Nephron (organoid): ENCODE measurements around the gene XKR8.
"Not testable (repeated sequence)": the region's sequence is repeated elsewhere in the genome, so short reads cannot be mapped to it uniquely, and the experiment has no call there.

Experiments used
- H3K27ac Mint-ChIP-seq, 3 experiments: 2 replicates each; pipeline ENCODE4 v1.8.0; 2020; ENCODE audit warnings: mixed read lengths in 3 of 3, mild to moderate bottlenecking in 2 of 3, moderate library complexity in 1 of 3
- H3K27me3 Mint-ChIP-seq: 2 replicates; pipeline ENCODE4 v1.8.0; 2021; ENCODE audit warnings: low read depth, mild to moderate bottlenecking, moderate library complexity, mixed read lengths
- H3K36me3 Mint-ChIP-seq: 2 replicates; pipeline ENCODE4 v1.8.0; 2020; ENCODE audit warnings: low read depth, mixed read lengths
- H3K4me1 Mint-ChIP-seq: 2 replicates; pipeline ENCODE4 v1.8.0; 2020; ENCODE audit warnings: mixed read lengths
- H3K4me3 Mint-ChIP-seq, 3 experiments: 2 replicates each; pipeline ENCODE4 v1.8.0; 2020; ENCODE audit warnings: mild to moderate bottlenecking in 3 of 3, mixed read lengths in 3 of 3, moderate library complexity in 2 of 3
- H3K9me3 Mint-ChIP-seq: 2 replicates; pipeline ENCODE4 v1.8.0; 2020; ENCODE audit warnings: mixed read lengths
- CTCF ChIP-seq, 3 experiments: fragments of 200-600 bp; sonication (generic); IDR thresholded peaks; one replicate each; pipeline ENCODE4 v1.5.0; 2021; ENCODE audit warnings: antibody characterized with exemption in 3 of 3; ENCODE audit not compliant: unreplicated experiment in 3 of 3

Gene XKR8

DNA sequence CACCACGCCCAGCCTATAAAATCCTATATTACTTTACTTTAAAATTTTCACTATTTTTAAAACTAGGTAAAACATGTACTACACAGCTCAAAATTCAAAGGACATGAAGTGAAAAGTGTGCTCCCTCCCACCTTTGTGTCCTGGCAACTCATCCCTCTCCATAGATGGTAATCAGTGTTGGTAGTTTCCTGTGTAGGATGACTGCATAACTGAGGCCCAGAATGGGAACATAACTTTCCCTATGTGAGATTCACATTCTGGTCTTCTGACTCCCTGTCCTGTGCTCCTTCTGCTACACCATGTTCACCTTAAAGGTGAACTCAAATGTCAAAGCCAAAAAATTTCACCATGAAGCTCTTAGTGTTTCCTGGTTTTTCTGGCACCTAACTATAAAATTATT lies 39.3 kb downstream of the XKR8 start:
- TF ChIP-seq CTCF (IDR thresholded peaks at IDR 0.05; ENCODE audit: unreplicated experiment in 3 of 3) = no peak
- no peaks in the 10 kb centered on the region for H3K4me1 Mint-ChIP-seq

DNA sequence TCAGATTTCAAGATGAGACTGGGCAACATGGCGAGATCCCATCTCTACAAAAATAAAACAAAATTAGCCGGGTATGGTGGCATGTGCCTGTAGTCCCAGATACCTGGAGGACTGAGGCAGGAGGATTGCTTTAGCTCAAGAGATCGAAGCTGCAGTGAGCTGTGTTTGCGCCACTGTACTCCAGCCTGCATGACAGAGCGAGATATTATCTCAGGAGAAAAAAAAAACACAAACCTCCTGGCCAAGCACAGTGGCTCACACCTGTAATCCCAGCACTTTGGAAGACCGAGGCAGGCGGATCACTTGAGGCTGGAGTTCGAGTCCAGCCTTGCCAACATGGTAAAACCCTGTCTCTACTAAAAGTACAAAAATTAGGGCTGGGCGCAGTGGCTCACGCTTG lies 42.8 kb downstream of the XKR8 start:
- Mint-ChIP-seq H3K27me3 (no peaks in the 10 kb centered on the region), H3K4me1 (no peaks in the 10 kb centered on the region), H3K9me3 (no peaks in the 10 kb centered on the region), H3K4me3 (no peak overlapping the region), H3K36me3 (peaks cover 50% of the 10 kb centered on the region), H3K27ac (no peak overlapping the region)
- no peak for TF ChIP-seq CTCF (IDR thresholded peaks at IDR 0.05; ENCODE audit: unreplicated experiment in 3 of 3)

More for the DNA sequence above, 39.3 kb downstream of the XKR8 start:
- H3K4me3 Mint-ChIP-seq = no peak overlapping the region
- no peaks in the 10 kb centered on the region for H3K27me3 Mint-ChIP-seq
- peaks cover 52% of the 10 kb centered on the region for H3K36me3 Mint-ChIP-seq
- H3K9me3 Mint-ChIP-seq = no peaks in the 10 kb centered on the region
- H3K27ac Mint-ChIP-seq = no peak overlapping the region

DNA sequence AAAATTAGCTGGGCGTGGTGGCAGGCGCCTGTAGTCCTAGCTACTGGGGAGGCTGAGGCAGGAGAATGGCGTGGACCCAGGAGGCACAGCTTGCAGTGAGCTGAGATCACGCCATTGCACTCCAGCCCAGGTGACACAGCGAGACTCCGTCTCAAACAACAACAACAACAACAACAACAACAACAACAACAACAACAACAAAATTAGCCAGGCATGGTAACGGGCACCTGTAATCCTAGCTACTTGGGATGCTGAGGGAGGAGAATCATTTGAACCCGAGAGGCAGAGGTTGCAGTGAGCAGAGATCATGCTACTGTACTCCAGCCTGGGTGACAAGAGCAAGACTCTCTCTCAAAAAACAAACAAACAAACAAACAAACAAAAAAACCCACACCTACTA lies 43.3 kb downstream of the XKR8 start:
- H3K4me1 Mint-ChIP-seq, H3K4me3 Mint-ChIP-seq, H3K27ac Mint-ChIP-seq, H3K27me3 Mint-ChIP-seq, H3K9me3 Mint-ChIP-seq: not testable (repeated sequence)
- peaks cover 48% of the 10 kb centered on the region for H3K36me3 Mint-ChIP-seq

DNA sequence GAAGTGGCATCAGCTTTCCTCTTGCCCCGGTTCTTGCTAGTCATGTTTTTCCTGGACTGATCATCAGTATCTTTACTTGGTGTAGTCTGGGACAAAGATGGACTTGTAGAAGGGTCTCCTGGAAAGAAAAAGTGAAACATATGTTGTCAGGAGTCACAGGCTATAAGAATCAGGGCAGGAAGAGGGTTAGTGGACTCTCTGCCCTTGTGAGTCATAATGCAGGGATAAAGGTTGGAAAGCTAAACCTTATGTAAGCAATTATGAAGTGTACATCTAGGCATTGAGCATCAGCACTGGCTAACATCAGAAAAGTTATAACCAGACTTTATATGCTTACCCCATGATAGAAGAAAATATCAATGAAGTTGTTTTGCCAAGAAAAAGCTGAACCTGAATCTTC lies 51.2 kb downstream of the XKR8 start:
- no peaks in the 10 kb centered on the region for H3K4me1 Mint-ChIP-seq
- no peaks in the 10 kb centered on the region for H3K27me3 Mint-ChIP-seq
- H3K9me3 Mint-ChIP-seq = no peaks in the 10 kb centered on the region
- H3K36me3 Mint-ChIP-seq = peaks cover 51% of the 10 kb centered on the region
- TF ChIP-seq CTCF (IDR thresholded peaks at IDR 0.05; ENCODE audit: unreplicated experiment in 3 of 3) = no peak
- no peak overlapping the region for H3K4me3 Mint-ChIP-seq
- H3K27ac Mint-ChIP-seq = no peak overlapping the region
